Panc1 (cell line): ENCODE data around the gene RAB40B. TPM values are rescaled to one million over a fixed set of nuclear protein-coding genes. Genes with fewer than 3 reads are reported as not detected.

Experiments used
- ATAC-seq: fragments of 200-7000 bp; cut with Tn5 transposase; 2 replicates; pipeline ENCODE4 v1.9.1; 2020; ENCODE audit warnings: mild to moderate bottlenecking, moderate library complexity
- BruUV-seq: library from RNA; stranded (reverse); fragments of 400-500 nt; replicated peaks from 2 replicates; lab custom pipeline; 2021; lab: Mats Ljungman, UMichigan
- CTCF ChIA-PET: fragments of 300-600 bp; sonication (Branson Sonifier 250); formaldehyde crosslinking; loops from one replicate; lab custom pipeline; 2022; ENCODE audit warnings: antibody characterized with exemption; lab: Charles Lee
- POLR2A ChIA-PET: fragments of 300-600 bp; sonication (Branson Sonifier 250); formaldehyde crosslinking; loops from one replicate; lab custom pipeline; 2022; ENCODE audit warnings: antibody characterized with exemption; lab: Charles Lee
- DNase-seq: peaks from one replicate; pipeline ENCODE4 v3.0.0-alpha.2; 2010; ENCODE audit warnings: low read depth, low spot score
- H3K27ac ChIP-seq: 2 replicates; pipeline ENCODE4 v1.5.1; 2011; ENCODE audit warnings: mild to moderate bottlenecking, low read length, inconsistent platforms
- H3K27me3 ChIP-seq: fragments of 200-500 bp; sonication (Bioruptor generic); 2 replicates; pipeline ENCODE4 v1.6.0; 2014; ENCODE audit warnings: low read length, inconsistent platforms; ENCODE audit not compliant: control insufficient read depth, insufficient read depth
- H3K36me3 ChIP-seq: fragments of 200-500 bp; sonication (Bioruptor generic); 2 replicates; pipeline ENCODE4 v1.5.1; 2014; ENCODE audit warnings: inconsistent platforms, mild to moderate bottlenecking, low read length, moderate library complexity; ENCODE audit not compliant: control insufficient read depth, insufficient read depth
- H3K4me1 ChIP-seq: 2 replicates; pipeline ENCODE4 v1.5.1; 2011; ENCODE audit warnings: inconsistent platforms, mild to moderate bottlenecking, low read length, moderate library complexity; ENCODE audit not compliant: control insufficient read depth, insufficient read depth
- H3K4me3 ChIP-seq, 2 experiments: 2 replicates each; pipeline ENCODE4 v1.5.1; 2011 to 2012; ENCODE audit warnings: low read depth in 2 of 2, low read length in 2 of 2, mild to moderate bottlenecking in 2 of 2, inconsistent platforms in 1 of 2, moderate library complexity in 1 of 2
- H3K9me3 ChIP-seq: fragments of 200-500 bp; sonication (Bioruptor generic); 2 replicates; pipeline ENCODE4 v1.5.1; 2014; ENCODE audit warnings: low read depth, mild to moderate bottlenecking, inconsistent platforms, low read length, moderate library complexity; ENCODE audit not compliant: control insufficient read depth, insufficient read depth
- POLR2AphosphoS5 ChIP-seq: IDR thresholded peaks from 2 replicates; pipeline ENCODE4 v1.6.1; 2012; ENCODE audit warnings: mild to moderate bottlenecking, low read depth, low read length, moderate library complexity
- SIN3A ChIP-seq: IDR thresholded peaks from 2 replicates; pipeline ENCODE4 v1.6.1; 2012; ENCODE audit warnings: low read depth, mild to moderate bottlenecking, low read length, moderate library complexity, borderline replicate concordance; ENCODE audit not compliant: insufficient read depth
- TCF7L2 ChIP-seq: IDR thresholded peaks from 2 replicates; pipeline ENCODE4 v1.6.1; 2011; ENCODE audit warnings: mild to moderate bottlenecking, low read depth, low read length, inconsistent platforms
- in situ Hi-C: cut with HindIII; loops from 2 replicates; pipeline ENCODE4 v1.10.0; 2016; ENCODE audit warnings: low sequenced_read_pairs, low pct_unique_long_range_greater_than_20kb
- intact Hi-C: fragments of 100-400 bp; cut with micrococcal nuclease; formaldehyde crosslinking; loops from one replicate; pipeline ENCODE4 v1.10.0; 2022; ENCODE audit not compliant: unreplicated experiment
- total RNA-seq: library from RNA; stranded (reverse); gene quantifications from one replicate; pipeline ENCODE4 v1.2.1, GENCODE V29; 2021; ENCODE audit not compliant: unreplicated experiment
- TF ChIP-seq, protein P1 (sequence below): fragments of 450-650 bp; IDR thresholded peaks from 2 replicates; pipeline ENCODE4 v1.5.1; 2017; ENCODE audit warnings: mild to moderate bottlenecking
- TF ChIP-seq, protein P2 (sequence below), 2 experiments: IDR thresholded peaks; 2 replicates each; pipeline ENCODE4 v1.6.1; 2011 to 2012; ENCODE audit warnings: low read depth in 2 of 2, control low read depth in 1 of 2, low read length in 1 of 2, mild to moderate bottlenecking in 1 of 2, moderate library complexity in 1 of 2; ENCODE audit not compliant: insufficient read depth in 1 of 2

RAB40B gene
- total RNA-seq, 1 experiment from 2014 or later, result 7.1 TPM

GRCh38 chr17:82636626-82637598, 61.6 kb downstream of the RAB40B start:
- Histone ChIP-seq H3K36me3 (0 out of 2 replicates have a peak, but pooled peaks cover under 1% of the 10 kb centered on the region), H3K4me1 (no peaks in the 10 kb centered on the region), H3K4me3 (no peak overlapping the region), H3K9me3 (no peaks in the 10 kb centered on the region), H3K27ac (no peak overlapping the region), H3K27me3 (no peaks in the 10 kb centered on the region)
- ChIA-PET CTCF (no interaction called here), POLR2A (no interaction called here)
- ATAC-seq, result no peak
- TF ChIP-seq SIN3A, result no peak
- TF ChIP-seq TCF7L2, result no peak
- TF ChIP-seq, protein P1, sequence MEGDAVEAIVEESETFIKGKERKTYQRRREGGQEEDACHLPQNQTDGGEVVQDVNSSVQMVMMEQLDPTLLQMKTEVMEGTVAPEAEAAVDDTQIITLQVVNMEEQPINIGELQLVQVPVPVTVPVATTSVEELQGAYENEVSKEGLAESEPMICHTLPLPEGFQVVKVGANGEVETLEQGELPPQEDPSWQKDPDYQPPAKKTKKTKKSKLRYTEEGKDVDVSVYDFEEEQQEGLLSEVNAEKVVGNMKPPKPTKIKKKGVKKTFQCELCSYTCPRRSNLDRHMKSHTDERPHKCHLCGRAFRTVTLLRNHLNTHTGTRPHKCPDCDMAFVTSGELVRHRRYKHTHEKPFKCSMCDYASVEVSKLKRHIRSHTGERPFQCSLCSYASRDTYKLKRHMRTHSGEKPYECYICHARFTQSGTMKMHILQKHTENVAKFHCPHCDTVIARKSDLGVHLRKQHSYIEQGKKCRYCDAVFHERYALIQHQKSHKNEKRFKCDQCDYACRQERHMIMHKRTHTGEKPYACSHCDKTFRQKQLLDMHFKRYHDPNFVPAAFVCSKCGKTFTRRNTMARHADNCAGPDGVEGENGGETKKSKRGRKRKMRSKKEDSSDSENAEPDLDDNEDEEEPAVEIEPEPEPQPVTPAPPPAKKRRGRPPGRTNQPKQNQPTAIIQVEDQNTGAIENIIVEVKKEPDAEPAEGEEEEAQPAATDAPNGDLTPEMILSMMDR, result no peak
- no peak for TF ChIP-seq POLR2AphosphoS5
- TF ChIP-seq, protein P2, sequence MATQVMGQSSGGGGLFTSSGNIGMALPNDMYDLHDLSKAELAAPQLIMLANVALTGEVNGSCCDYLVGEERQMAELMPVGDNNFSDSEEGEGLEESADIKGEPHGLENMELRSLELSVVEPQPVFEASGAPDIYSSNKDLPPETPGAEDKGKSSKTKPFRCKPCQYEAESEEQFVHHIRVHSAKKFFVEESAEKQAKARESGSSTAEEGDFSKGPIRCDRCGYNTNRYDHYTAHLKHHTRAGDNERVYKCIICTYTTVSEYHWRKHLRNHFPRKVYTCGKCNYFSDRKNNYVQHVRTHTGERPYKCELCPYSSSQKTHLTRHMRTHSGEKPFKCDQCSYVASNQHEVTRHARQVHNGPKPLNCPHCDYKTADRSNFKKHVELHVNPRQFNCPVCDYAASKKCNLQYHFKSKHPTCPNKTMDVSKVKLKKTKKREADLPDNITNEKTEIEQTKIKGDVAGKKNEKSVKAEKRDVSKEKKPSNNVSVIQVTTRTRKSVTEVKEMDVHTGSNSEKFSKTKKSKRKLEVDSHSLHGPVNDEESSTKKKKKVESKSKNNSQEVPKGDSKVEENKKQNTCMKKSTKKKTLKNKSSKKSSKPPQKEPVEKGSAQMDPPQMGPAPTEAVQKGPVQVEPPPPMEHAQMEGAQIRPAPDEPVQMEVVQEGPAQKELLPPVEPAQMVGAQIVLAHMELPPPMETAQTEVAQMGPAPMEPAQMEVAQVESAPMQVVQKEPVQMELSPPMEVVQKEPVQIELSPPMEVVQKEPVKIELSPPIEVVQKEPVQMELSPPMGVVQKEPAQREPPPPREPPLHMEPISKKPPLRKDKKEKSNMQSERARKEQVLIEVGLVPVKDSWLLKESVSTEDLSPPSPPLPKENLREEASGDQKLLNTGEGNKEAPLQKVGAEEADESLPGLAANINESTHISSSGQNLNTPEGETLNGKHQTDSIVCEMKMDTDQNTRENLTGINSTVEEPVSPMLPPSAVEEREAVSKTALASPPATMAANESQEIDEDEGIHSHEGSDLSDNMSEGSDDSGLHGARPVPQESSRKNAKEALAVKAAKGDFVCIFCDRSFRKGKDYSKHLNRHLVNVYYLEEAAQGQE (IDR thresholded peaks at IDR 0.05; ENCODE audit: insufficient read depth in 1 of 2, low read depth in 2 of 2, low read length in 1 of 2), result no peak
- no peak for DNase-seq
- in situ Hi-C loops (no loop called here), intact Hi-C loops (no loop called here)
- TSS peak; percentile 40 for BruUV-seq

DNA sequence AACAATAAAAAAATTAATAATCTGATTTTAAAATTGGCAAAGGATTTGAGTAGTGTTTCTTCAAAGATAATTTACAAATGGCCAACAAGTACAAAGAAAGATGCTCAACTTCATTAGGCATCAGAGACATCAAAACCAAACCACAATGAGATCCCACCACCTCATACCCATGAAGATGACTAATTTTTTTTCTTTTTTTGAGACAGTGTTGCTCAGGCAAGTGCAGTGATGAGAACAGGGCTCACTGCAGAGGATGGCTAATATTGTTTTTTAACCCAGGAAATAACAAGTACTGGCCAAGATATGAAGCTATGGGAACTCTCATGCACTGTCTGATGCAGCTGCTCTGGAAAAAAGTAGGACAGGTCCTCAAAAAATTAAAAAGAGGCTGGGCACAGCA, 65.2 kb downstream of the RAB40B start:
- no peaks in the 10 kb centered on the region for H3K27me3 ChIP-seq
- ATAC-seq (no peak), DNase-seq (no peak)
- in situ Hi-C loops (no loop called here), intact Hi-C loops (no loop called here)
- ChIA-PET POLR2A (no interaction called here), CTCF (no interaction called here)
- no TSS peak for BruUV-seq
- H3K9me3 ChIP-seq, result no peaks in the 10 kb centered on the region
- no peak overlapping the region for H3K4me3 ChIP-seq
- TF ChIP-seq SIN3A (no peak), TCF7L2 (no peak), POLR2AphosphoS5 (no peak)
- TF ChIP-seq, protein P2 (IDR thresholded peaks at IDR 0.05; ENCODE audit: insufficient read depth in 1 of 2, low read depth in 2 of 2, low read length in 1 of 2), result no peak
- TF ChIP-seq, protein P1, result no peak
- peaks cover 8% of the 10 kb centered on the region for H3K36me3 ChIP-seq
- no peaks in the 10 kb centered on the region for H3K4me1 ChIP-seq
- H3K27ac ChIP-seq, result no peak overlapping the region
